ENCODE results near the gene LRRC8C. TPM values are rescaled to one million over a fixed set of nuclear protein-coding genes. Genes with fewer than 3 reads are reported as not detected.
A peak's percentile ranks its signal among the peaks of the same experiment; 100 is the strongest.
"Not testable (repeated sequence)": the region's sequence is repeated elsewhere in the genome, so short reads cannot be mapped to it uniquely, and the experiment has no call there.

Gene LRRC8C
- total RNA-seq, 1 donor from 2014 or later = 4.6 TPM

DNA sequence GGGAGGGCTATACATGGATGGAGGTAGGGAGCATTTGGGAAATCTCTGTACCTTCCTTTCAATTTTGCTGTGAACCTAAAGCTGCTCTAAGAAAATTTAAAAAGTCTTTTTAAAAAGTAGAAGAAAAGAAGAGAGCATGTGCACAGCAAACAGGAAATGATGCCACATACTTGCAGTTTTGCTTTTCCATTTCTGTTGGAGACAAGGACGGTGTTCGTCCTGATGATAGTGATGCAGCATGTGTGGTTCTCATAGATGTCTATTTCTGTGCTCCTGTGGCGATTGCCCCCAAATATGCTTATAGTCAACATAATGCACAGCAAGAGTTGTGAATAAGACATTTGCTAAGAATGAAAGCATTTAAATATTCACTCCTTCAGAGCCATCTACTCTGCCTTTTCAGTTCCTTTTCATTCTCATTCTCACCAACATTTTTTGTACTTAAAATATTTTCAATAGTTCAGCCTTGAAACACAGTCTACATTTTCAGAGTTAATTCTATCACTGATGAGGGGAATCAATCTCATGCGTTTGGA, 66.6 kb downstream of the LRRC8C start:
- no peaks in the 10 kb centered on the region for H3K9me3 Mint-ChIP-seq
- no peak overlapping the region for H3K4me3 Mint-ChIP-seq

DNA sequence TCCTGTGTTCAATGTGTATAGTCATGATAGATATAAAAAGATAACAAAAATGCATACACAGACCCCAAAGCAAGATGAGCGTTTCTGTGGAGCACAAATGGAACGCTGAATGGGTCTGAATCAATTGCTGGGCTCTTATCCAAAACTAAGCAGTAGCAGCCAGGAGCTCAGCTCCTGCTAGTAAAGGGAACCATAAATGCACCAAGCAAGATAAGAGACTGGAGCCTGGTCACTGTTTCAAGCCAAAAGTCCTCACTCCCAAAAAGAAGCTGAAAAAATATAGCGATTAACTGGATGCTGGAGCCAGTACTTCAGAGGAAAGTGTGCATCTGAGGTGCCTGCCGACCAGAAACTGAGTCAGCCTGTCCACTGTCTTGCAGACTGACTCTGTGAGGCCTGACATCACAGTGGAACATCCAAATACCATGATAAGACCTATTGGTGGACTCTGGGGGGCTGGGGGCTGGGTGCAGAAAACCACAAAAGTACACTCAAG, 68.9 kb downstream of the LRRC8C start:
- no peak for DNase-seq (ENCODE audit: low read depth, low spot score)
- H3K27ac Mint-ChIP-seq (ENCODE audit: unreplicated experiment) = peak overlapping the region; percentile 36
- TF ChIP-seq, protein P1, sequence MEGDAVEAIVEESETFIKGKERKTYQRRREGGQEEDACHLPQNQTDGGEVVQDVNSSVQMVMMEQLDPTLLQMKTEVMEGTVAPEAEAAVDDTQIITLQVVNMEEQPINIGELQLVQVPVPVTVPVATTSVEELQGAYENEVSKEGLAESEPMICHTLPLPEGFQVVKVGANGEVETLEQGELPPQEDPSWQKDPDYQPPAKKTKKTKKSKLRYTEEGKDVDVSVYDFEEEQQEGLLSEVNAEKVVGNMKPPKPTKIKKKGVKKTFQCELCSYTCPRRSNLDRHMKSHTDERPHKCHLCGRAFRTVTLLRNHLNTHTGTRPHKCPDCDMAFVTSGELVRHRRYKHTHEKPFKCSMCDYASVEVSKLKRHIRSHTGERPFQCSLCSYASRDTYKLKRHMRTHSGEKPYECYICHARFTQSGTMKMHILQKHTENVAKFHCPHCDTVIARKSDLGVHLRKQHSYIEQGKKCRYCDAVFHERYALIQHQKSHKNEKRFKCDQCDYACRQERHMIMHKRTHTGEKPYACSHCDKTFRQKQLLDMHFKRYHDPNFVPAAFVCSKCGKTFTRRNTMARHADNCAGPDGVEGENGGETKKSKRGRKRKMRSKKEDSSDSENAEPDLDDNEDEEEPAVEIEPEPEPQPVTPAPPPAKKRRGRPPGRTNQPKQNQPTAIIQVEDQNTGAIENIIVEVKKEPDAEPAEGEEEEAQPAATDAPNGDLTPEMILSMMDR (conservative IDR thresholded peaks at IDR 0.05) = no peak
- H3K27me3 Mint-ChIP-seq (ENCODE audit: low read depth) = no peaks in the 10 kb centered on the region
- H3K9me3 Mint-ChIP-seq = no peaks in the 10 kb centered on the region
- H3K4me3 Mint-ChIP-seq = no peak overlapping the region
- H3K36me3 Mint-ChIP-seq (ENCODE audit: low read depth) = no peaks in the 10 kb centered on the region
- H3K4me1 Mint-ChIP-seq = no peaks in the 10 kb centered on the region

More for the DNA sequence above, 66.6 kb downstream of the LRRC8C start:
- no peak for DNase-seq (ENCODE audit: low read depth, low spot score)
- no peaks in the 10 kb centered on the region for H3K27me3 Mint-ChIP-seq (ENCODE audit: low read depth)
- peak overlapping the region; percentile 73 for H3K27ac Mint-ChIP-seq (ENCODE audit: unreplicated experiment)
- TF ChIP-seq, protein P1 (conservative IDR thresholded peaks at IDR 0.05) = no peak
- no peaks in the 10 kb centered on the region for H3K4me1 Mint-ChIP-seq
- H3K36me3 Mint-ChIP-seq (ENCODE audit: low read depth) = no peaks in the 10 kb centered on the region

DNA sequence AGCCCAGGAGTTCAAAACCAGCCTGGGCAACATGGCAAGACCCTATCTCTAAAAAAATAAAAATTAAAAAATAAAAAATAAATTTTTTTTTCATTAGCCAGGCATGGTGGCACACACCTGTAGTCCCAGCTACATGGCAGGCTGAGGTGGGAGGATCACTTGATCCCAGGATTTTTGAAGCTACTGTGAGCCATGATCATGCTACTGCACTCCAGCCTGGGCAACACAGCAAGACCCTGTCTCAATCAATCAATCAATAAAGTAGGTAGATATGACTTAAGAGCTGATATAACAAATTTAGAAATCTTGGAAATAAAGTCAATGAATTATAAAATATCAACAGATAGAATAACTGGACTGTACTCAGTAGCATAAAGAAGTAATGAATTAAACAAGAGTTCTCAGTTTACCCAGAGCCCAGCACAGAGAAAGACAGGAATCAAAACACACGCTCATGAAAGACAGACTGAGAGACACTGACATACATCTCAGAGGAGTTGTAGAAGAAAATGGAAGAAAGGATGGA, 69.7 kb downstream of the LRRC8C start:
- Mint-ChIP-seq H3K4me1 (no peaks in the 10 kb centered on the region), H3K4me3 (no peak overlapping the region), H3K9me3 (no peaks in the 10 kb centered on the region), H3K36me3 (ENCODE audit: low read depth) (no peaks in the 10 kb centered on the region), H3K27ac (ENCODE audit: unreplicated experiment) (no peak overlapping the region), H3K27me3 (ENCODE audit: low read depth) (no peaks in the 10 kb centered on the region)
- DNase-seq (ENCODE audit: low read depth, low spot score) = no peak
- TF ChIP-seq, protein P1 (conservative IDR thresholded peaks at IDR 0.05) = no peak

DNA sequence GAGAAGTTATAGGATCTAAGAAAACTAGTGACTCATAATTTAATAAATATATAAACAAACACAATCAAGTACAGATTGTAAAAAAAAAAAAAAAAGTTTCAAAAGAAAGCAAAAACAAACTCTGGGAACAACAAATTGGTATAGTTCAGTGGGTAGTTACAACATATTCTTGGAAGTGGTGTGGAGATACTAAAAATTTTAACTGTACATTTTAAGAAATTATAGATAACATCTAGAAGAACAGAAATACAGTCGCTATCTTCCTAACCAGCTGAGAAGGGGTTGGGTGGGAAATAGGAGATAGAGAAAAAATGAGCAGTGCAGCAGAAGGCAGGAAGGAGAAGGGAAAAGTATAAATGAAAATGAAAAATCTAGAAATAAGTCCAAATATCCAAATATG, 70.5 kb downstream of the LRRC8C start:
- no peaks in the 10 kb centered on the region for H3K27me3 Mint-ChIP-seq (ENCODE audit: low read depth)
- TF ChIP-seq, protein P1 (conservative IDR thresholded peaks at IDR 0.05) = no peak
- H3K36me3 Mint-ChIP-seq (ENCODE audit: low read depth) = no peaks in the 10 kb centered on the region
- no peak overlapping the region for H3K4me3 Mint-ChIP-seq
- no peak for DNase-seq (ENCODE audit: low read depth, low spot score)
- H3K9me3 Mint-ChIP-seq = no peaks in the 10 kb centered on the region
- H3K4me1 Mint-ChIP-seq = peaks cover 1% of the 10 kb centered on the region
- H3K27ac Mint-ChIP-seq (ENCODE audit: unreplicated experiment) = no peak overlapping the region

DNA sequence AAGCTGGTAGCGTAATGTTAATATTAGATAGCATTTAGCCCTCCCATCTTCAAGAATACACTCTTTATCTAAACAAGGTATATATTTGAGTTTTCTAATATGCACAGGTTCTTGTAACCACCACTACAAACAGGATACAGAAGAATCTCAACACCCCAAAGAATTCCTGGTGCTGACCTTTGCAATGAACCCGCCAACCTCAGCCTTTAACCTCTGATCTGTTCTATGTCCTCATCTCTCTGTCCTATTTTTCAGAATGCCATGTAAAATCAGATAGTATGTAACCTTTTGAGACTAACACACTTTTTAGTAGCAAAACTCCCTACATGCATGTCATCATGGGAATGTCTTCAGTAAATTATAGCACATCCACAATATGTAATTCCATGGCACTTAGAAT, 71.1 kb downstream of the LRRC8C start:
- Mint-ChIP-seq H3K4me3 (no peak overlapping the region), H3K27me3 (ENCODE audit: low read depth) (no peaks in the 10 kb centered on the region)
- TF ChIP-seq, protein P1 (conservative IDR thresholded peaks at IDR 0.05) = no peak

DNA sequence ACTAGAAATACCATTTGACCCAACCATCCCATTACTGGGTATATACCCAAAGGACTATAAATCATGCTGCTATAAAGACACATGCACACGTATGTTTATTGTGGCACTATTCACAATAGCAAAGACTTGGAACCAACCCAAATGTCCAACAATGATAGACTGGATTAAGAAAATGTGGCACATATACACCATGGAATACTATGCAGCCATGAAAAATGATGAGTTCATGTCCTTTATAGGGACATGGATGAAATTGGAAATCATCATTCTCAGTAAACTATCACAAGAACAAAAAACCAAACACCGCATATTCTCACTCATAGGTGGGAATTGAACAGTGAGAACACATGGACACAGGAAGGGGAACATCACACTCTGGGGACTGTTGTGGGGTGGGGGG, 72.0 kb downstream of the LRRC8C start:
- H3K27me3 Mint-ChIP-seq (ENCODE audit: low read depth); H3K9me3 Mint-ChIP-seq; H3K27ac Mint-ChIP-seq (ENCODE audit: unreplicated experiment); H3K4me3 Mint-ChIP-seq; H3K4me1 Mint-ChIP-seq; DNase-seq (ENCODE audit: low read depth, low spot score); H3K36me3 Mint-ChIP-seq (ENCODE audit: low read depth): not testable (repeated sequence)

More for the DNA sequence above, 71.1 kb downstream of the LRRC8C start:
- Mint-ChIP-seq H3K27ac (ENCODE audit: unreplicated experiment) (no peak overlapping the region), H3K9me3 (no peaks in the 10 kb centered on the region), H3K4me1 (peaks cover 7% of the 10 kb centered on the region), H3K36me3 (ENCODE audit: low read depth) (no peaks in the 10 kb centered on the region)
- DNase-seq (ENCODE audit: low read depth, low spot score) = no peak
